ENCODE measurements around the gene ITM2C.

Gene ITM2C

DNA sequence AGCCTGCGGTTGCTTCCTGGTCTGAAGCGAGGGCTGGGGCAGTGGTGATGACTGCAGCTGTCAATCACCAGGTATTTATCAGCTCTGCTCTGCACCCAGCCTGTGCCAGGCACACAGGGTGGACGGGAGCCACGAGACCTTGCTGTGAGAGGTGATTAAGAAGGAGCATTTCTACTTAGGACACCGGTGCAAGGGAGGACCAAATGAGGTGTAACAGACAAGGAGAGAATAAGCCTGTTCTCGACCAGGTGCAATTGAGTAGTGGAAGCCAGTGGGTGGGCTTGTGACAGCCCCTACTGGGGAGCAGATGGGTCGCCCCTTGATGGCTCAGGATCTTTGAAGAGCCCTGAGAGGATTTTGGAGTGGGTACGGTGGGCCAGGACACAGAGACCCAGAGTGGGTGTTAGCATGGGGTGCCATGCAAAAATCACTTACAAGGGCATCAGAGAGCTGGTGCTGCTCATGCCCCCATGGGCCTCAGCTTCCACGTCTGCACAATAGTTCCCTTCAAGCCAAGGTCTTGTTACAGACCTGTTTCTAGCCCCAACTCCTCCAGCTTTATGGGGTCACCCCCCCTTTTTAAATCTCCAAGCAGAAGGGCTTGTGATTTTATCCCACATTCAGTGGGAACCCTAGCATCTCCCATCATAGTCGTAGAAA is 35.7 kb downstream of the ITM2C start:
- TF ChIP-seq, protein P1, sequence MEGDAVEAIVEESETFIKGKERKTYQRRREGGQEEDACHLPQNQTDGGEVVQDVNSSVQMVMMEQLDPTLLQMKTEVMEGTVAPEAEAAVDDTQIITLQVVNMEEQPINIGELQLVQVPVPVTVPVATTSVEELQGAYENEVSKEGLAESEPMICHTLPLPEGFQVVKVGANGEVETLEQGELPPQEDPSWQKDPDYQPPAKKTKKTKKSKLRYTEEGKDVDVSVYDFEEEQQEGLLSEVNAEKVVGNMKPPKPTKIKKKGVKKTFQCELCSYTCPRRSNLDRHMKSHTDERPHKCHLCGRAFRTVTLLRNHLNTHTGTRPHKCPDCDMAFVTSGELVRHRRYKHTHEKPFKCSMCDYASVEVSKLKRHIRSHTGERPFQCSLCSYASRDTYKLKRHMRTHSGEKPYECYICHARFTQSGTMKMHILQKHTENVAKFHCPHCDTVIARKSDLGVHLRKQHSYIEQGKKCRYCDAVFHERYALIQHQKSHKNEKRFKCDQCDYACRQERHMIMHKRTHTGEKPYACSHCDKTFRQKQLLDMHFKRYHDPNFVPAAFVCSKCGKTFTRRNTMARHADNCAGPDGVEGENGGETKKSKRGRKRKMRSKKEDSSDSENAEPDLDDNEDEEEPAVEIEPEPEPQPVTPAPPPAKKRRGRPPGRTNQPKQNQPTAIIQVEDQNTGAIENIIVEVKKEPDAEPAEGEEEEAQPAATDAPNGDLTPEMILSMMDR (IDR thresholded peaks at IDR 0.05) = no peak
- H3K9me3 ChIP-seq = no peaks in the 10 kb centered on the region
- no peak overlapping the region for H3K27ac ChIP-seq
- no peaks in the 10 kb centered on the region for H3K36me3 ChIP-seq
- no peaks in the 10 kb centered on the region for H3K4me1 ChIP-seq
- peak in 1 of 2 donors; percentile 35 for DNase-seq
- H3K4me3 ChIP-seq = no peak overlapping the region
- peaks cover 0 to 38% of the 10 kb centered on the region in 2 donors for H3K27me3 ChIP-seq
- intact Hi-C loops (cut with DNase I; ENCODE audit: low total_unique reads) = no loop called here

DNA sequence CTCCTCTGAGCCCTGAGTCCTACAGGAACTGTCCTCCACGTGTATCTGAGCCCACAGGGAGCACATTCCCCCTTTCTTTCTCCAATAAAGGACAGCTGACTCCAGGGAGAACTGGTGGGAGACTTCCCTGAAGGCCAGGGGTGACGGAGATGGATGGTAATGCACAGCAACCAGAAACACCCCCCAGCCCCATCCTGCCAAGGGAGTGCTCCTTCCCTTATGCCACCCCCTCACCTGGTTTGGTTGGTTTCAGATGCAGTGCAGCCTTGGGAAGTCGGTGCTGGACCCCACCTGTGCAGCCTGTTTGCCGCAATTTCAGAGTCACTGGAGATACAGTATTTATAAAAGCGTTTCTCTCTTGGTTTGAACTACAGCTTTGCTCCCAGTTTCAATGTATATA is 36.3 kb downstream of the ITM2C start:
- TF ChIP-seq, protein P1 (IDR thresholded peaks at IDR 0.05) = no peak
- peaks cover 0 to 34% of the 10 kb centered on the region in 2 donors for H3K27me3 ChIP-seq
- H3K4me1 ChIP-seq = no peaks in the 10 kb centered on the region
- DNase-seq = peak in 1 of 2 donors; percentile 19
- no peaks in the 10 kb centered on the region for H3K9me3 ChIP-seq
- intact Hi-C loops (cut with DNase I; ENCODE audit: low total_unique reads) = no loop called here
- H3K36me3 ChIP-seq = no peaks in the 10 kb centered on the region
- no peak overlapping the region for H3K4me3 ChIP-seq
- no peak overlapping the region for H3K27ac ChIP-seq

DNA sequence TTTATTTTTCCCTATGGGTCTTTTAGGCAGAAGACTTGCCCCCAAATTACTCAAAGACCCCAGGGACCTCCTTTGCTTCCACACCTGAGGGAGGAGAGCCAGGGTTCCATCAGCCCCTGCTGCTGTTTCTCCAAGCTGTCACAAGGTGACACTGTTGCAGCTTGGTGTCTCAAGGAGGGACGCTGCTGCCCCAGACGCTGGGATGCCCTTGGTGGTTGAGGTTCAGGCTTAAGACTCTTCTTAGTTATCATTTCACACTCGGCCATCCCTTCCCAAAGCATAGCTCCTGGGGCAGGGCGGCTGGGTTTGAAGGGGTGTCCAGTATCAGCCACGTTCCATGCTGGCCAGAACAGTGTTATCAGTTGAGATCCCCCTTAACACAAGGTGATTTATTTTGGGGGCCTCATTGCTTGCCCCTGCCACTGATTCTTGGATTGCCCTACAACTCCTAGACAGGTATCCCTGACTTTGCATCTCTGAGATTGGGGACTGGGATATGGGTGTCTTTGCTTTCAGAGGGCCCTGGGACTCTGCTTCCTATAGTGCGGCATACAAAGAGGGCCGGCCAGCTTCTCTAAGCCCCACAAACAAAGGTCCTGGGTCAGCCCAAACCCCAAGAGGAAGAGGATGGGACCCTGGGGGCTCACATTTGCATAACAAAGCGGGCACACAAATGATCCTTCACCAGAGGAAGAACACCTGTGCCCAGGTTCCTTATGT is 37.6 kb downstream of the ITM2C start:
- Histone ChIP-seq H3K27ac (no peak overlapping the region), H3K27me3 (peaks cover 0 to 24% of the 10 kb centered on the region in 2 donors), H3K9me3 (no peaks in the 10 kb centered on the region), H3K4me3 (no peak overlapping the region), H3K36me3 (no peaks in the 10 kb centered on the region), H3K4me1 (no peaks in the 10 kb centered on the region)
- intact Hi-C loops (cut with DNase I; ENCODE audit: low total_unique reads) = no loop called here
- TF ChIP-seq, protein P1 (IDR thresholded peaks at IDR 0.05) = no peak
- DNase-seq = peak in 1 of 2 donors; percentile 56

DNA sequence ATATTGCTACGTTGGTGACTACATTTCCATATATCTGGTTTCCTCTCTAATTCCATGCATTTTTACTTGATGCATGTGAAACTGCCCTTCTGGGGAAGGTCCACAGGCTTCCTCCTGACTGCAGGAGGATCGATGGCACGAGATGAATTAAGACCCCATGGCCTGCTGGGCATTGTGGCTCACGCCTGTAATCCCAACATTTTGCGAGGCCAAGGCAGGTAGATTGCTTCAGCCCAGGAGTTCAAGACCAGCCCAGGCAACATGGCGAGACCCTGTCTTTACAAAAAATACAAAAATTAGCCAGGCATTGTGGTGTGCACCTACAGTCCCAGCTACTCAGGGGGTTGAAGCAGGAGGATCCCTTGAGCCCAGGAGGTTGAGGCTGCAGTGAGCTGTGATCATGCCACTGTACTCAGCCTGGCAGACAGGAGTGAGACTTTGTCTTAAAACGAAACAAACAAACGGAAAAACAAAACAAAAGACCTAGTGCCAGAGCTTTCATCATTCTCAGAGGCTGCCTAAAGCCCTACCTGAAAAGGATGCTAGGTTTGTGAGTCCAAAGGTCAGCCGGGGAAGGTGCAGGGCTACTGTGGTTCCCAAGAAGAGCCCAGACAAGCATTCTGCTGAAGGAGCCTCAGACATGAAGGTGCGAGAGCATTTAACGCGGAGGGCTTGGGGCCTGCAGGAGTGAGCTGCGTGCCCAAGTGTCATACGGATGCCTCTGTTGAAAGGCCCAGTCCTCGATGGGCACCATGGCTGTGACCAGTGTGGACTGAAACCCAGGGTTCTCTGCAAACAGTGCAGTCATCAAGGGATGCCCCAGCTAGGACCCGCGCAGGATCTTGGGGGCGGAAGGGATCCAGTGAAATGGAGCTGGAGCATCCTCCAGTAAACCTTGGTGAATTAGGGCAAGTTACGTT is 38.7 kb downstream of the ITM2C start:
- intact Hi-C loops (cut with DNase I; ENCODE audit: low total_unique reads) = no loop called here
- H3K27ac ChIP-seq = no peak overlapping the region
- peaks cover 0 to 25% of the 10 kb centered on the region in 2 donors for H3K27me3 ChIP-seq
- no peaks in the 10 kb centered on the region for H3K36me3 ChIP-seq
- no peaks in the 10 kb centered on the region for H3K9me3 ChIP-seq
- no peak overlapping the region for H3K4me3 ChIP-seq
- H3K4me1 ChIP-seq = no peaks in the 10 kb centered on the region
- TF ChIP-seq, protein P1 (IDR thresholded peaks at IDR 0.05) = no peak
- peak in 1 of 2 donors; percentile 41 for DNase-seq

DNA sequence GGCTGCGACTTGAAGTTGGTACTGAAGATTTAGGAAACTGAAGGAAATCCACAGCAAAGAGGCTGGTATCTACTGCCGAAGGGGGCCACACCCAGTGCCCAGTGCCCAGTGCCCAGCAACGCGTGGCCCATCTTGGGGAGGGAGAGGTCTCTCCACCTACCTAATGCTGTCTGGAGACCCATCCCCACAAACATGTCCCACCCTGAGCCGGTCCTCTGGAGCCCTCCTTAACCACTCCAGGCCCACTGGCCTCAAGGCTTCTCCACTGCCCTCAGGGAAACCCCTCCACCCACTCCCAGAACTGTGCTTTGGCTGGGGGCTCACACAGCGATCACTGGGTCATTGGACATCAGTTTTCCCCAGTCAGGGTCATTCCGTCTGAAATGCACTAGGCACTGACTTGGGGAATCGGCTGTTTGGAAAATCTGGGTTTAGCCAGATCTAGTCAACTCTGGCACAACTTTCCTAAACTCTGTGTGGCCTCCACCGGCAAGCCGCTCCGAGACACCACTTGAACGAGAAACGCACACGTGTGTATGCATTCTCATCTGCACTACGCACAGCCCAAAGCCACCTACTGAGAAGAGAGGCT is 40.2 kb downstream of the ITM2C start:
- Histone ChIP-seq H3K36me3 (no peaks in the 10 kb centered on the region), H3K27me3 (peaks cover 0 to 26% of the 10 kb centered on the region in 2 donors), H3K4me1 (no peaks in the 10 kb centered on the region), H3K9me3 (no peaks in the 10 kb centered on the region), H3K27ac (no peak overlapping the region), H3K4me3 (no peak overlapping the region)
- intact Hi-C loops (cut with DNase I; ENCODE audit: low total_unique reads) = no loop called here
- TF ChIP-seq, protein P1 (IDR thresholded peaks at IDR 0.05) = no peak
- DNase-seq = peak in 1 of 2 donors; percentile 17

Data from tibial artery (tissue), 4 donors.